ENCODE results near the gene KRT39. TPM values are rescaled to one million over a fixed set of nuclear protein-coding genes. Genes with fewer than 3 reads are reported as not detected.
"Not testable (repeated sequence)": the region's sequence is repeated elsewhere in the genome, so short reads cannot be mapped to it uniquely, and the experiment has no call there.

KRT39 gene
- total and polyA plus RNA-seq, 7 experiments from 2014 or later = not detected

GRCh38 chr17:40922239-40922638, 44.5 kb downstream of the KRT39 start:
- ATAC-seq (peak; percentile 69), DNase-seq (no peak)
- H3K9me3 Mint-ChIP-seq = peaks cover 0 to 1% (median 0%) of the 10 kb centered on the region in 11 donors
- no peaks in the 10 kb centered on the region for H3K36me3 Mint-ChIP-seq
- intact Hi-C loops (cut with micrococcal nuclease) = no loop called here
- H3K4me3 ChIP-seq (ENCODE audit: low read length) = no peak overlapping the region
- ChIA-PET CTCF (no interaction called here), POLR2A (no interaction called here)
- H3K27me3 Mint-ChIP-seq = peaks cover 17 to 30% (median 20%) of the 10 kb centered on the region in 5 donors
- H3K9me3 ChIP-seq (ENCODE audit: control insufficient read depth in 2 of 3, low read length in 3 of 3) = no peaks in the 10 kb centered on the region
- H3K27me3 ChIP-seq (ENCODE audit: control insufficient read depth in 2 of 2, insufficient read depth in 2 of 2, low read length in 2 of 2) = no peaks in the 10 kb centered on the region
- H3K4me1 Mint-ChIP-seq = peaks cover 0 to 11% (median 6%) of the 10 kb centered on the region in 7 donors
- H3K36me3 ChIP-seq (ENCODE audit: control insufficient read depth in 2 of 3, insufficient read depth in 3 of 3, low read length in 3 of 3) = no peaks in the 10 kb centered on the region
- H3K27ac Mint-ChIP-seq = no peak overlapping the region
- H3K4me1 ChIP-seq (ENCODE audit: control insufficient read depth in 2 of 2, insufficient read depth in 2 of 2, low read length in 2 of 2) = peaks cover 3 to 5% of the 10 kb centered on the region in 2 donors
- H3K27ac ChIP-seq (ENCODE audit: low read depth, low read length) = no peak overlapping the region
- H3K4me3 Mint-ChIP-seq = no peak overlapping the region

- ATAC-seq (no peak), DNase-seq (no peak)
- H3K9me3 ChIP-seq (ENCODE audit: control insufficient read depth in 2 of 3, low read length in 3 of 3) = no peaks in the 10 kb centered on the region
- H3K27ac ChIP-seq (ENCODE audit: low read depth, low read length) = no peak overlapping the region
- no peaks in the 10 kb centered on the region for H3K36me3 Mint-ChIP-seq
- H3K4me3 Mint-ChIP-seq = no peak overlapping the region
- no peaks in the 10 kb centered on the region for H3K36me3 ChIP-seq (ENCODE audit: control insufficient read depth in 2 of 3, insufficient read depth in 3 of 3, low read length in 3 of 3)
- intact Hi-C loops (cut with micrococcal nuclease) = no loop called here
- no peak overlapping the region for H3K27ac Mint-ChIP-seq
- H3K27me3 Mint-ChIP-seq = peaks cover 6 to 20% (median 9%) of the 10 kb centered on the region in 5 donors
- POLR2A ChIA-PET = no interaction called here
- CTCF ChIA-PET = interaction anchor here (0.7 kb wide), 1 partner anchor 631 kb away, joined by 5 read pairs; no protein-coding TSS in a partner anchor
- no peaks in the 10 kb centered on the region for H3K27me3 ChIP-seq (ENCODE audit: control insufficient read depth in 2 of 2, insufficient read depth in 2 of 2, low read length in 2 of 2)
- H3K4me1 ChIP-seq (ENCODE audit: control insufficient read depth in 2 of 2, insufficient read depth in 2 of 2, low read length in 2 of 2) = peaks cover 3 to 5% of the 10 kb centered on the region in 2 donors
- H3K9me3 Mint-ChIP-seq = no peaks in the 10 kb centered on the region
- no peak overlapping the region for H3K4me3 ChIP-seq (ENCODE audit: low read length)
- H3K4me1 Mint-ChIP-seq = peaks cover 0 to 11% (median 6%) of the 10 kb centered on the region in 7 donors
Measured at GRCh38 chr17:40921026-40921425, 45.7 kb downstream of the KRT39 start.

GRCh38 chr17:40917116-40917515, 49.6 kb downstream of the KRT39 start:
- H3K4me1 Mint-ChIP-seq = peaks cover 0 to 10% (median 6%) of the 10 kb centered on the region in 7 donors
- POLR2A ChIA-PET = interaction anchor here (0.9 kb wide), 1 partner anchor 483 kb away, joined by 3 read pairs; no protein-coding TSS in a partner anchor
- H3K4me3 ChIP-seq (ENCODE audit: low read length); H3K27me3 ChIP-seq (ENCODE audit: control insufficient read depth in 2 of 2, insufficient read depth in 2 of 2, low read length in 2 of 2); H3K4me1 ChIP-seq (ENCODE audit: control insufficient read depth in 2 of 2, insufficient read depth in 2 of 2, low read length in 2 of 2); ATAC-seq; H3K9me3 ChIP-seq (ENCODE audit: control insufficient read depth in 2 of 3, low read length in 3 of 3); DNase-seq; H3K9me3 Mint-ChIP-seq; intact Hi-C loops (cut with micrococcal nuclease); H3K36me3 ChIP-seq (ENCODE audit: control insufficient read depth in 2 of 3, insufficient read depth in 3 of 3, low read length in 3 of 3); H3K27ac ChIP-seq (ENCODE audit: low read depth, low read length); H3K36me3 Mint-ChIP-seq; H3K27ac Mint-ChIP-seq; H3K4me3 Mint-ChIP-seq: not testable (repeated sequence)
- CTCF ChIA-PET = interaction anchor here (0.7 kb wide), 1 partner anchor 88 kb away, joined by 6 read pairs; no protein-coding TSS in a partner anchor
- H3K27me3 Mint-ChIP-seq = peaks cover 4 to 10% (median 8%) of the 10 kb centered on the region in 5 donors

GRCh38 chr17:40916366-40916765, 50.4 kb downstream of the KRT39 start:
- Mint-ChIP-seq H3K27ac (no peak overlapping the region), H3K4me1 (peaks cover 0 to 6% (median 5%) of the 10 kb centered on the region in 7 donors), H3K27me3 (peaks cover 4 to 12% (median 8%) of the 10 kb centered on the region in 5 donors), H3K9me3 (no peaks in the 10 kb centered on the region), H3K4me3 (no peak overlapping the region), H3K36me3 (no peaks in the 10 kb centered on the region)
- POLR2A ChIA-PET = no interaction called here
- intact Hi-C loops (cut with micrococcal nuclease) = no loop called here
- Histone ChIP-seq H3K27ac (ENCODE audit: low read depth, low read length) (no peak overlapping the region), H3K9me3 (ENCODE audit: control insufficient read depth in 2 of 3, low read length in 3 of 3) (no peaks in the 10 kb centered on the region), H3K36me3 (ENCODE audit: control insufficient read depth in 2 of 3, insufficient read depth in 3 of 3, low read length in 3 of 3) (no peaks in the 10 kb centered on the region), H3K4me1 (ENCODE audit: control insufficient read depth in 2 of 2, insufficient read depth in 2 of 2, low read length in 2 of 2) (peaks cover 3 to 5% of the 10 kb centered on the region in 2 donors), H3K27me3 (ENCODE audit: control insufficient read depth in 2 of 2, insufficient read depth in 2 of 2, low read length in 2 of 2) (no peaks in the 10 kb centered on the region), H3K4me3 (ENCODE audit: low read length) (no peak overlapping the region)
- no peak for ATAC-seq
- DNase-seq = no peak
- CTCF ChIA-PET = interaction anchor here (1.3 to 2.5 kb wide), 2 partner anchors 406 to 732 kb away, joined by 8 read pairs; no protein-coding TSS in a partner anchor

GRCh38 chr17:40915721-40916256, 51.0 kb downstream of the KRT39 start:
- Mint-ChIP-seq H3K9me3 (no peaks in the 10 kb centered on the region), H3K27ac (no peak overlapping the region), H3K36me3 (no peaks in the 10 kb centered on the region), H3K27me3 (peaks cover 4 to 12% (median 8%) of the 10 kb centered on the region in 5 donors), H3K4me1 (peaks cover 0 to under 1% (median 0%) of the 10 kb centered on the region in 7 donors), H3K4me3 (no peak overlapping the region)
- H3K27ac ChIP-seq (ENCODE audit: low read depth, low read length) = no peak overlapping the region
- no peaks in the 10 kb centered on the region for H3K27me3 ChIP-seq (ENCODE audit: control insufficient read depth in 2 of 2, insufficient read depth in 2 of 2, low read length in 2 of 2)
- POLR2A ChIA-PET = no interaction called here
- DNase-seq = no peak
- peak; percentile 22 for ATAC-seq
- no peaks in the 10 kb centered on the region for H3K36me3 ChIP-seq (ENCODE audit: control insufficient read depth in 2 of 3, insufficient read depth in 3 of 3, low read length in 3 of 3)
- CTCF ChIA-PET = interaction anchor here (1.3 to 2.5 kb wide), 2 partner anchors 407 to 733 kb away, joined by 8 read pairs; no protein-coding TSS in a partner anchor
- H3K4me3 ChIP-seq (ENCODE audit: low read length) = no peak overlapping the region
- intact Hi-C loops (cut with micrococcal nuclease) = no loop called here
- H3K9me3 ChIP-seq (ENCODE audit: control insufficient read depth in 2 of 3, low read length in 3 of 3) = no peaks in the 10 kb centered on the region
- peaks cover 0 to 3% of the 10 kb centered on the region in 2 donors for H3K4me1 ChIP-seq (ENCODE audit: control insufficient read depth in 2 of 2, insufficient read depth in 2 of 2, low read length in 2 of 2)

- DNase-seq (no peak), ATAC-seq (peak; percentile 65)
- Mint-ChIP-seq H3K27me3 (peaks cover 4 to 12% (median 8%) of the 10 kb centered on the region in 5 donors), H3K36me3 (no peaks in the 10 kb centered on the region), H3K27ac (no peak overlapping the region), H3K9me3 (no peaks in the 10 kb centered on the region), H3K4me3 (no peak overlapping the region), H3K4me1 (no peaks in the 10 kb centered on the region)
- intact Hi-C loops (cut with micrococcal nuclease) = no loop called here
- Histone ChIP-seq H3K4me3 (ENCODE audit: low read length) (no peak overlapping the region), H3K27ac (ENCODE audit: low read depth, low read length) (no peak overlapping the region), H3K4me1 (ENCODE audit: control insufficient read depth in 2 of 2, insufficient read depth in 2 of 2, low read length in 2 of 2) (peaks cover 0 to 3% of the 10 kb centered on the region in 2 donors), H3K9me3 (ENCODE audit: control insufficient read depth in 2 of 3, low read length in 3 of 3) (no peaks in the 10 kb centered on the region), H3K27me3 (ENCODE audit: control insufficient read depth in 2 of 2, insufficient read depth in 2 of 2, low read length in 2 of 2) (peaks cover 0 to 4% of the 10 kb centered on the region in 2 donors), H3K36me3 (ENCODE audit: control insufficient read depth in 2 of 3, insufficient read depth in 3 of 3, low read length in 3 of 3) (no peaks in the 10 kb centered on the region)
- ChIA-PET POLR2A (no interaction called here), CTCF (interaction anchor here (1.3 to 2.5 kb wide), 2 partner anchors 407 to 733 kb away, joined by 8 read pairs; no protein-coding TSS in a partner anchor)
Measured at GRCh38 chr17:40915199-40915661, 51.5 kb downstream of the KRT39 start.
